GM23338 (cell line): ENCODE data around the gene RYR2. TPM values are rescaled to one million over a fixed set of nuclear protein-coding genes. Genes with fewer than 3 reads are reported as not detected.

Experiments
- ATAC-seq: fragments of 200-7000 bp; cut with Tn5 transposase; 3 replicates; pipeline ENCODE4 v1.9.1; 2020
- DNase-seq: peaks from one replicate; pipeline ENCODE4 v3.0.0-alpha.2; 2015; ENCODE audit warnings: low spot score
- H2AFZ ChIP-seq: fragments of 200-600 bp; sonication (generic); 2 replicates; pipeline ENCODE4 v1.8.0; 2016; ENCODE audit warnings: antibody characterized with exemption, mild to moderate bottlenecking, moderate library complexity
- H3F3A ChIP-seq: fragments of 200-600 bp; sonication (generic); replicated peaks from 2 replicates; pipeline ENCODE4 v1.8.0; 2017; ENCODE audit warnings: antibody characterized with exemption, mixed run types, low read depth
- H3K27ac ChIP-seq: fragments of 200-600 bp; sonication (generic); 2 replicates; pipeline ENCODE4 v1.6.1; 2016; ENCODE audit warnings: low read depth
- H3K27me3 ChIP-seq: fragments of 200-600 bp; sonication (generic); 2 replicates; pipeline ENCODE4 v1.8.0; 2016; ENCODE audit warnings: mild to moderate bottlenecking, mixed run types, moderate library complexity; ENCODE audit not compliant: insufficient read depth
- H3K36me3 ChIP-seq: fragments of 200-600 bp; sonication (generic); 2 replicates; pipeline ENCODE4 v1.8.0; 2016; ENCODE audit warnings: mild to moderate bottlenecking; ENCODE audit not compliant: insufficient read depth
- H3K4me1 ChIP-seq: fragments of 200-600 bp; sonication (generic); 2 replicates; pipeline ENCODE4 v1.8.0; 2016; ENCODE audit warnings: mild to moderate bottlenecking, moderate library complexity; ENCODE audit not compliant: insufficient read depth
- H3K4me2 ChIP-seq: fragments of 200-600 bp; sonication (generic); 2 replicates; pipeline ENCODE4 v1.7.1; 2017; ENCODE audit warnings: mixed run types
- H3K4me3 ChIP-seq: fragments of 200-600 bp; sonication (generic); 2 replicates; pipeline ENCODE4 v1.6.1; 2016; ENCODE audit warnings: mixed run types
- H3K79me2 ChIP-seq: fragments of 200-600 bp; sonication (generic); replicated peaks from 2 replicates; pipeline ENCODE4 v1.8.0; 2017; ENCODE audit warnings: mild to moderate bottlenecking; ENCODE audit not compliant: insufficient read depth
- H3K9me2 ChIP-seq: fragments of 200-600 bp; sonication (generic); 2 replicates; pipeline ENCODE4 v1.8.0; 2017; ENCODE audit not compliant: insufficient read depth
- H4K20me1 ChIP-seq: fragments of 200-600 bp; sonication (generic); replicated peaks from 2 replicates; pipeline ENCODE4 v1.8.0; 2017; ENCODE audit warnings: mild to moderate bottlenecking; ENCODE audit not compliant: insufficient read depth
- H3K27ac Mint-ChIP-seq: 2 replicates; pipeline ENCODE4 v1.8.0; 2020; ENCODE audit warnings: inconsistent platforms, mild to moderate bottlenecking, moderate library complexity, mixed read lengths
- H3K27me3 Mint-ChIP-seq: 3 replicates; pipeline ENCODE4 v1.8.0; 2022; ENCODE audit warnings: low read depth, mild to moderate bottlenecking, moderate library complexity, mixed read lengths, inconsistent platforms; ENCODE audit not compliant: insufficient read depth, poor library complexity
- H3K36me3 Mint-ChIP-seq: 3 replicates; pipeline ENCODE4 v1.8.0; 2021; ENCODE audit warnings: low read depth, mild to moderate bottlenecking, inconsistent platforms, moderate library complexity, mixed read lengths
- H3K4me1 Mint-ChIP-seq: 3 replicates; pipeline ENCODE4 v1.8.0; 2020; ENCODE audit warnings: mild to moderate bottlenecking, inconsistent platforms, mixed read lengths
- H3K4me3 Mint-ChIP-seq: 3 replicates; pipeline ENCODE4 v1.8.0; 2021; ENCODE audit warnings: moderate library complexity, mild to moderate bottlenecking, inconsistent platforms, mixed read lengths
- H3K9me3 Mint-ChIP-seq: 3 replicates; pipeline ENCODE4 v1.8.0; 2020; ENCODE audit warnings: moderate library complexity, mild to moderate bottlenecking, inconsistent platforms, mixed read lengths
- CREB1 ChIP-seq: fragments of 250-450 bp; sonication (Bioruptor Pico); IDR thresholded peaks from 2 replicates; pipeline ENCODE4 v1.5.0; 2020; ENCODE audit warnings: low read depth, mild to moderate bottlenecking, moderate library complexity
- EZH2 ChIP-seq: fragments of 200-600 bp; sonication (generic); IDR thresholded peaks from one replicate; pipeline ENCODE4 v1.8.0; 2017; ENCODE audit warnings: antibody characterized with exemption, mild to moderate bottlenecking, low read depth; ENCODE audit not compliant: unreplicated experiment
- EZH2phosphoT487 ChIP-seq: fragments of 200-600 bp; sonication (generic); IDR thresholded peaks from one replicate; pipeline ENCODE4 v1.8.1; 2018; ENCODE audit warnings: antibody characterized with exemption; ENCODE audit not compliant: unreplicated experiment
- JUNB ChIP-seq: IDR thresholded peaks from one replicate; pipeline ENCODE4 v1.6.1; 2016; ENCODE audit warnings: antibody characterized with exemption; ENCODE audit not compliant: unreplicated experiment
- NANOG ChIP-seq: IDR thresholded peaks from 2 replicates; pipeline ENCODE4 v1.6.1; 2016; ENCODE audit warnings: antibody characterized with exemption, borderline replicate concordance
- POLR2AphosphoS5 ChIP-seq: IDR thresholded peaks from 2 replicates; pipeline ENCODE4 v1.6.1; 2016; ENCODE audit warnings: antibody characterized with exemption, low read depth
- ZNF114 ChIP-seq: fragments of 250-450 bp; sonication (Bioruptor Pico); IDR thresholded peaks from 2 replicates; pipeline ENCODE4 v1.5.0; 2020; ENCODE audit warnings: mild to moderate bottlenecking, moderate library complexity
- polyA plus RNA-seq: library from polyadenylated mRNA; unstranded; fragments of >200 nt; fragmentation: Nextera tagmentation; extraction: Ambion mirVana; gene quantifications from 2 replicates; pipeline ENCODE4 v1.2.1, GENCODE V29; 2016
- total RNA-seq: library from RNA; depleted of rRNA; stranded (reverse); fragments of >200 nt; shearing (Covaris generic); gene quantifications from 2 replicates; pipeline ENCODE4 v1.2.3, GENCODE V29; 2014
- TF ChIP-seq, protein P1 (sequence below): fragments of 250-450 bp; sonication (Bioruptor Pico); IDR thresholded peaks from 2 replicates; pipeline ENCODE4 v1.5.0; 2020; ENCODE audit warnings: mild to moderate bottlenecking, moderate library complexity
- TF ChIP-seq, protein P2 (sequence below), 2 experiments: fragments of 200-600 bp in 1 of 2; sonication (generic) in 1 of 2; conservative IDR thresholded peaks; 2 replicates each; pipeline versions ENCODE4 v1.5.1 to v1.6.1; 2016 to 2017; ENCODE audit warnings: antibody characterized with exemption in 2 of 2, low read depth in 2 of 2, mild to moderate bottlenecking in 2 of 2, moderate library complexity in 1 of 2

RYR2 gene
- total and polyA plus RNA-seq, 2 experiments from 2014 or later, result 8.9 to 10.0 TPM

DNA sequence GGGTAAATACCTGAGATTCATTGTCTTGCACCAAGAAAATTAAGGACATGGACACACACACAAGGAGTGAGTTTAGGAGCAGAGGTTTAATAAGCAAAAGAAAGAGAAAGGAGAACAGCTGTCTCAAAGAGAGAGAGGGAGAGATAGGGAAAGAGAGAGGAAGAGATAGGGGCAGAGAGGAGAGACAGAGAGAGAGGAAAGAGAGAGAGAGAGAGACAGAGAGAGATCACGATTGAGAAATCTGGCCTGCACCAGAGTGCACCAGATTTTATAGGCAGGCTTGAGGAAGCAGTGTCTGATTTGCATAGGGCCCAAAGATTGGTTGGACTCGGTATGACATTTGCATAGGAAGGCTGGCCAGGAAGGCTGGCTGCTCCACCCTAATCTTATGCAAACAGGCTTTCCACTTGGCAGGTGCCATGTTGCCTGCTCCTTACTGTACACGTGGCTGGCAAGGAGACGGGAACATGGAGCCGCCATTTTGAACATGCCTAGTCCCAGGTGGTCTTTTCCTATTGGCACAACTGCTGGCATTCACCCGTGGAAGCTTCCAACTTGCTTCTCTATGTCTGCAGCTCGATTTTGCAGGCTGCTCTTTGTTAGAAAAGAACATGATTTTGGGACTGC, 428.8 kb downstream of the RYR2 start (continued):
- TF ChIP-seq, protein P1, sequence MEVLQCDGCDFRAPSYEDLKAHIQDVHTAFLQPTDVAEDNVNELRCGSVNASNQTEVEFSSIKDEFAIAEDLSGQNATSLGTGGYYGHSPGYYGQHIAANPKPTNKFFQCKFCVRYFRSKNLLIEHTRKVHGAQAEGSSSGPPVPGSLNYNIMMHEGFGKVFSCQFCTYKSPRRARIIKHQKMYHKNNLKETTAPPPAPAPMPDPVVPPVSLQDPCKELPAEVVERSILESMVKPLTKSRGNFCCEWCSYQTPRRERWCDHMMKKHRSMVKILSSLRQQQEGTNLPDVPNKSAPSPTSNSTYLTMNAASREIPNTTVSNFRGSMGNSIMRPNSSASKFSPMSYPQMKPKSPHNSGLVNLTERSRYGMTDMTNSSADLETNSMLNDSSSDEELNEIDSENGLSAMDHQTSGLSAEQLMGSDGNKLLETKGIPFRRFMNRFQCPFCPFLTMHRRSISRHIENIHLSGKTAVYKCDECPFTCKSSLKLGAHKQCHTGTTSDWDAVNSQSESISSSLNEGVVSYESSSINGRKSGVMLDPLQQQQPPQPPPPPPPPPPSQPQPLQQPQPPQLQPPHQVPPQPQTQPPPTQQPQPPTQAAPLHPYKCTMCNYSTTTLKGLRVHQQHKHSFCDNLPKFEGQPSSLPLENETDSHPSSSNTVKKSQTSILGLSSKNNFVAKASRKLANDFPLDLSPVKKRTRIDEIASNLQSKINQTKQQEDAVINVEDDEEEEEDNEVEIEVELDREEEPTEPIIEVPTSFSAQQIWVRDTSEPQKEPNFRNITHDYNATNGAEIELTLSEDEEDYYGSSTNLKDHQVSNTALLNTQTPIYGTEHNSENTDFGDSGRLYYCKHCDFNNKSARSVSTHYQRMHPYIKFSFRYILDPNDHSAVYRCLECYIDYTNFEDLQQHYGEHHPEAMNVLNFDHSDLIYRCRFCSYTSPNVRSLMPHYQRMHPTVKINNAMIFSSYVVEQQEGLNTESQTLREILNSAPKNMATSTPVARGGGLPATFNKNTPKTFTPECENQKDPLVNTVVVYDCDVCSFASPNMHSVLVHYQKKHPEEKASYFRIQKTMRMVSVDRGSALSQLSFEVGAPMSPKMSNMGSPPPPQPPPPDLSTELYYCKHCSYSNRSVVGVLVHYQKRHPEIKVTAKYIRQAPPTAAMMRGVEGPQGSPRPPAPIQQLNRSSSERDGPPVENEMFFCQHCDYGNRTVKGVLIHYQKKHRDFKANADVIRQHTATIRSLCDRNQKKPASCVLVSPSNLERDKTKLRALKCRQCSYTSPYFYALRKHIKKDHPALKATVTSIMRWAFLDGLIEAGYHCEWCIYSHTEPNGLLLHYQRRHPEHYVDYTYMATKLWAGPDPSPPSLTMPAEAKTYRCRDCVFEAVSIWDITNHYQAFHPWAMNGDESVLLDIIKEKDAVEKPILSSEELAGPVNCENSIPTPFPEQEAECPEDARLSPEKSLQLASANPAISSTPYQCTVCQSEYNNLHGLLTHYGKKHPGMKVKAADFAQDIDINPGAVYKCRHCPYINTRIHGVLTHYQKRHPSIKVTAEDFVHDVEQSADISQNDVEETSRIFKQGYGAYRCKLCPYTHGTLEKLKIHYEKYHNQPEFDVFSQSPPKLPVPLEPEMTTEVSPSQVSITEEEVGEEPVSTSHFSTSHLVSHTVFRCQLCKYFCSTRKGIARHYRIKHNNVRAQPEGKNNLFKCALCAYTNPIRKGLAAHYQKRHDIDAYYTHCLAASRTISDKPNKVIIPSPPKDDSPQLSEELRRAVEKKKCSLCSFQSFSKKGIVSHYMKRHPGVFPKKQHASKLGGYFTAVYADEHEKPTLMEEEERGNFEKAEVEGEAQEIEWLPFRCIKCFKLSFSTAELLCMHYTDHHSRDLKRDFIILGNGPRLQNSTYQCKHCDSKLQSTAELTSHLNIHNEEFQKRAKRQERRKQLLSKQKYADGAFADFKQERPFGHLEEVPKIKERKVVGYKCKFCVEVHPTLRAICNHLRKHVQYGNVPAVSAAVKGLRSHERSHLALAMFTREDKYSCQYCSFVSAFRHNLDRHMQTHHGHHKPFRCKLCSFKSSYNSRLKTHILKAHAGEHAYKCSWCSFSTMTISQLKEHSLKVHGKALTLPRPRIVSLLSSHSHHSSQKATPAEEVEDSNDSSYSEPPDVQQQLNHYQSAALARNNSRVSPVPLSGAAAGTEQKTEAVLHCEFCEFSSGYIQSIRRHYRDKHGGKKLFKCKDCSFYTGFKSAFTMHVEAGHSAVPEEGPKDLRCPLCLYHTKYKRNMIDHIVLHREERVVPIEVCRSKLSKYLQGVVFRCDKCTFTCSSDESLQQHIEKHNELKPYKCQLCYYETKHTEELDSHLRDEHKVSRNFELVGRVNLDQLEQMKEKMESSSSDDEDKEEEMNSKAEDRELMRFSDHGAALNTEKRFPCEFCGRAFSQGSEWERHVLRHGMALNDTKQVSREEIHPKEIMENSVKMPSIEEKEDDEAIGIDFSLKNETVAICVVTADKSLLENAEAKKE, result no peak
- TF ChIP-seq NANOG, result no peak

DNA sequence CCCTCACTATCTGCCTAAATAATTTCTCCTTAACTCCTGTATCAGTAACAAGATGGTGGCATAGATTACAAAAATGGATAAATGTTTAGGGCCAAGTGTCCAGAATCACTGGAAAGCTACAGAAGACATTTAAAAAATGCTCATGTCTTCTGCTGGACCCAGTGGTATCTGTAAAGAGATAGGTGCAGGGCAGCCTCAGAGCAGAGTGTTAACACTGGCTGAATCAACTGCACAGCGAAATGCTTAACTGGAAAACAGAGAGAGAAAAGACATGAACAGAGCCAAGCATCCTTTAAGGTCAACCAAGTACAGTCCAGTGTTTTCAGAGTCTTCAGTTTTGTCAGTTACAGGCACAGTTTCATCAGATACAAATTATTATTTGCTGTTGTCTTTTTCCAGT, 429.4 kb downstream of the RYR2 start:
- ATAC-seq, result no peak

More for the DNA sequence above, 429.4 kb downstream of the RYR2 start:
- Mint-ChIP-seq H3K27ac (no peak overlapping the region), H3K36me3 (no peaks in the 10 kb centered on the region), H3K9me3 (no peaks in the 10 kb centered on the region; the same call in 2 of the 3 replicates), H3K27me3 (peaks cover 1% of the 10 kb centered on the region), H3K4me3 (no peak overlapping the region), H3K4me1 (no peaks in the 10 kb centered on the region; the same call in 2 of the 3 replicates)
- TF ChIP-seq JUNB (no peak), EZH2phosphoT487 (no peak), ZNF114 (CRISPR knock-in tag) (no peak), EZH2 (no peak), CREB1 (CRISPR knock-in tag) (no peak), POLR2AphosphoS5 (no peak)
- TF ChIP-seq, protein P2, sequence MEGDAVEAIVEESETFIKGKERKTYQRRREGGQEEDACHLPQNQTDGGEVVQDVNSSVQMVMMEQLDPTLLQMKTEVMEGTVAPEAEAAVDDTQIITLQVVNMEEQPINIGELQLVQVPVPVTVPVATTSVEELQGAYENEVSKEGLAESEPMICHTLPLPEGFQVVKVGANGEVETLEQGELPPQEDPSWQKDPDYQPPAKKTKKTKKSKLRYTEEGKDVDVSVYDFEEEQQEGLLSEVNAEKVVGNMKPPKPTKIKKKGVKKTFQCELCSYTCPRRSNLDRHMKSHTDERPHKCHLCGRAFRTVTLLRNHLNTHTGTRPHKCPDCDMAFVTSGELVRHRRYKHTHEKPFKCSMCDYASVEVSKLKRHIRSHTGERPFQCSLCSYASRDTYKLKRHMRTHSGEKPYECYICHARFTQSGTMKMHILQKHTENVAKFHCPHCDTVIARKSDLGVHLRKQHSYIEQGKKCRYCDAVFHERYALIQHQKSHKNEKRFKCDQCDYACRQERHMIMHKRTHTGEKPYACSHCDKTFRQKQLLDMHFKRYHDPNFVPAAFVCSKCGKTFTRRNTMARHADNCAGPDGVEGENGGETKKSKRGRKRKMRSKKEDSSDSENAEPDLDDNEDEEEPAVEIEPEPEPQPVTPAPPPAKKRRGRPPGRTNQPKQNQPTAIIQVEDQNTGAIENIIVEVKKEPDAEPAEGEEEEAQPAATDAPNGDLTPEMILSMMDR (conservative IDR thresholded peaks at IDR 0.05; ENCODE audit: low read depth in 2 of 2), result no peak
- Histone ChIP-seq H4K20me1 (no peaks in the 10 kb centered on the region), H3K36me3 (no peaks in the 10 kb centered on the region), H2AFZ (no peak overlapping the region), H3K4me1 (no peaks in the 10 kb centered on the region), H3F3A (no peaks in the 10 kb centered on the region), H3K27ac (no peak overlapping the region), H3K27me3 (no peaks in the 10 kb centered on the region), H3K9me2 (no peaks in the 10 kb centered on the region), H3K79me2 (no peaks in the 10 kb centered on the region), H3K4me2 (no peak overlapping the region), H3K4me3 (no peak overlapping the region)
- DNase-seq, result no peak
